Motor neuron (in vitro differentiated cells): ENCODE data around the gene TOX2. TPM values are rescaled to one million over a fixed set of nuclear protein-coding genes. Genes with fewer than 3 reads are reported as not detected.

Experiments used
- ATAC-seq, 8 experiments: fragments of 200-7000 bp; cut with Tn5 transposase; replicated peaks in 6 of 8; 2 replicates each; pipeline ENCODE4 v1.8.0; 2021; ENCODE audit warnings: mild to moderate bottlenecking in 8 of 8, moderate library complexity in 8 of 8
- H3K27ac ChIP-seq, 2 donors: fragments of 250-450 bp; sonication (Bioruptor Pico); 2 replicates each; pipeline ENCODE4 v1.9.0; 2021; ENCODE audit warnings: antibody characterized with exemption in 2 of 2, mild to moderate bottlenecking in 2 of 2, moderate library complexity in 1 of 2
- H3K4me1 ChIP-seq, 2 donors: fragments of 250-450 bp; sonication (Bioruptor Pico); replicated peaks in 1 of 2; 2 replicates each; pipeline ENCODE4 v1.6.1; 2021; ENCODE audit warnings: antibody characterized with exemption in 2 of 2, mild to moderate bottlenecking in 2 of 2, moderate library complexity in 1 of 2
- H3K4me3 ChIP-seq, 5 donors: fragments of 250-450 bp; sonication (Bioruptor Pico); 2 replicates each; pipeline ENCODE4 v1.9.0; 2021; ENCODE audit warnings: antibody characterized with exemption in 5 of 5, mild to moderate bottlenecking in 5 of 5, moderate library complexity in 4 of 5
- WGBS, 10 experiments: fragments of 450-650 bp; shearing (Covaris generic); methylation state at CpG; one replicate each; pipeline ENCODE4 v1.0.0; 2022; 5-methylcytosine and 5-hydroxymethylcytosine counted together
- in situ Hi-C, 9 experiments: fragments of 400-800 bp; cut with MboI; loops; one replicate each; pipeline ENCODE4 v1.15.0; 2021; ENCODE audit warnings: low sequenced_read_pairs in 9 of 9, low pct_unique_long_range_greater_than_20kb in 2 of 9; ENCODE audit not compliant: unreplicated experiment in 9 of 9
- total RNA-seq, 8 experiments: library from RNA; unstranded; fragments of 300-600 nt; gene quantifications; 2 replicates each; pipeline versions ENCODE4 v1.2.3 to v1.2.4, GENCODE V29; 2022

TOX2 gene
- total RNA-seq, 8 experiments from 2014 or later: 4.9 to 27.0 (median 8.6) TPM

- no peak overlapping the region for H3K4me3 ChIP-seq
- in situ Hi-C loops: no loop called here
- peaks cover 11 to 19% of the 10 kb centered on the region in 2 donors for H3K4me1 ChIP-seq
- no peak overlapping the region for H3K27ac ChIP-seq
- 0 to 75% (median 27%) methylated on average over 1 to 6 of the region's 9 CpGs; no CpG with 5 or more reads in 1 of the 10 experiments for WGBS, 10 experiments
- peak; percentile 25 to 98 (median 70) for ATAC-seq
Measured at GRCh38 chr20:44026647-44027342, 112.1 kb downstream of the TOX2 start.

GRCh38 chr20:44027343-44028002, 112.8 kb downstream of the TOX2 start:
- in situ Hi-C loops: no loop called here
- H3K4me3 ChIP-seq: no peak overlapping the region
- H3K4me1 ChIP-seq: peaks cover 4 to 20% of the 10 kb centered on the region in 2 donors
- 83 to 100% (median 94%) methylated on average over 1 to 3 of the region's 11 CpGs; no CpG with 5 or more reads in 3 of the 10 experiments for WGBS, 10 experiments
- no peak overlapping the region for H3K27ac ChIP-seq
- peak in 7 of 8 experiments; percentile 32 to 78 (median 48) for ATAC-seq

GRCh38 chr20:44028003-44028730, 113.5 kb downstream of the TOX2 start:
- no peak overlapping the region for H3K27ac ChIP-seq
- no peak overlapping the region for H3K4me3 ChIP-seq
- WGBS, 10 experiments: 82 to 100% (median 94%) methylated on average over 1 to 7 of the region's 7 CpGs; no CpG with 5 or more reads in 7 of the 10 experiments
- peaks cover 2 to 27% of the 10 kb centered on the region in 2 donors for H3K4me1 ChIP-seq
- ATAC-seq: no peak
- in situ Hi-C loops: no loop called here

GRCh38 chr20:44028868-44029847, 114.5 kb downstream of the TOX2 start:
- 60 to 100% (median 88%) methylated on average over 1 to 11 of the region's 14 CpGs; no CpG with 5 or more reads in 4 of the 10 experiments for WGBS, 10 experiments
- no peak overlapping the region for H3K27ac ChIP-seq
- in situ Hi-C loops: no loop called here

GRCh38 chr20:44029848-44030230, 115.2 kb downstream of the TOX2 start:
- Histone ChIP-seq H3K4me1 (peaks cover 2 to 30% of the 10 kb centered on the region in 2 donors), H3K27ac (no peak overlapping the region), H3K4me3 (no peak overlapping the region)
- ATAC-seq: no peak
- in situ Hi-C loops: no loop called here
- WGBS, 10 experiments: 40 to 100% (median 82%) methylated on average over 1 to 4 of the region's 4 CpGs; no CpG with 5 or more reads in 4 of the 10 experiments

More at GRCh38 chr20:44028868-44029847, 114.5 kb downstream of the TOX2 start:
- Histone ChIP-seq H3K4me1 (peaks cover 2 to 30% of the 10 kb centered on the region in 2 donors), H3K4me3 (no peak overlapping the region)
- ATAC-seq: no peak

GRCh38 chr20:44030394-44030793, 115.7 kb downstream of the TOX2 start:
- Histone ChIP-seq H3K4me1 (peaks cover 2 to 30% of the 10 kb centered on the region in 2 donors), H3K27ac (no peak overlapping the region), H3K4me3 (no peak overlapping the region)
- 88 to 100% methylated on average over 1 to 2 of the region's 2 CpGs; no CpG with 5 or more reads in 8 of the 10 experiments for WGBS, 10 experiments
- in situ Hi-C loops: no loop called here
- ATAC-seq: no peak

- ATAC-seq: peak in 1 of 8 experiments; percentile 49
- Histone ChIP-seq H3K4me1 (peaks cover 2 to 30% of the 10 kb centered on the region in 2 donors), H3K27ac (no peak overlapping the region), H3K4me3 (no peak overlapping the region)
- WGBS, 10 experiments: 73 to 100% (median 96%) methylated on average over 1 to 10 of the region's 14 CpGs; no CpG with 5 or more reads in 1 of the 10 experiments
- in situ Hi-C loops: no loop called here
Measured at GRCh38 chr20:44031001-44031574, 116.4 kb downstream of the TOX2 start.

GRCh38 chr20:44031781-44032582, 117.3 kb downstream of the TOX2 start:
- in situ Hi-C loops: no loop called here
- 69 to 100% (median 78%) methylated on average over 1 to 6 of the region's 12 CpGs; no CpG with 5 or more reads in 5 of the 10 experiments for WGBS, 10 experiments
- H3K4me3 ChIP-seq: no peak overlapping the region
- no peak overlapping the region for H3K27ac ChIP-seq
- peak in 1 of 8 experiments; percentile 57 for ATAC-seq
- H3K4me1 ChIP-seq: peaks cover 0 to 24% of the 10 kb centered on the region in 2 donors

- in situ Hi-C loops: no loop called here
- WGBS, 10 experiments: 61 to 100% (median 80%) methylated on average over 1 to 10 of the region's 12 CpGs; no CpG with 5 or more reads in 1 of the 10 experiments
- Histone ChIP-seq H3K27ac (peak overlapping the region in 1 of 2 donors; percentile 53), H3K4me1 (peaks cover 0 to 17% of the 10 kb centered on the region in 2 donors), H3K4me3 (no peak overlapping the region)
- peak in 2 of 8 experiments; percentile 23 to 55 for ATAC-seq
Measured at GRCh38 chr20:44032583-44033331, 118.1 kb downstream of the TOX2 start.

GRCh38 chr20:44033344-44033743, 118.7 kb downstream of the TOX2 start:
- in situ Hi-C loops: no loop called here
- Histone ChIP-seq H3K4me1 (peaks cover 3 to 19% of the 10 kb centered on the region in 2 donors), H3K4me3 (no peak overlapping the region), H3K27ac (peak overlapping the region in 1 of 2 donors; percentile 53)
- peak in 2 of 8 experiments; percentile 48 to 71 for ATAC-seq
- WGBS, 10 experiments: 0 to 43% (median 20%) methylated on average over 1 to 2 of the region's 2 CpGs; no CpG with 5 or more reads in 4 of the 10 experiments
